H1 (cell line): ENCODE data around the gene SELPLG. TPM values are rescaled to one million over a fixed set of nuclear protein-coding genes. Genes with fewer than 3 reads are reported as not detected.

Experiments used
- CTCF ChIA-PET: fragments of 300-600 bp; sonication (Branson Sonifier 250); formaldehyde crosslinking; loops from one replicate; lab custom pipeline; 2021; ENCODE audit not compliant: partially characterized antibody; lab: Charles Lee
- POLR2A ChIA-PET: fragments of 300-600 bp; sonication (Branson Sonifier 250); formaldehyde crosslinking; loops from one replicate; lab custom pipeline; 2021; ENCODE audit warnings: inconsistent platforms; ENCODE audit not compliant: partially characterized antibody; lab: Charles Lee
- DNase-seq, 2 experiments: peaks; one replicate each; pipeline versions ENCODE4 v3.0.0 to v3.0.0-alpha.2; 2010 to 2022; ENCODE audit warnings: low spot score in 2 of 2, low read depth in 1 of 2, mixed read lengths in 1 of 2
- FAIRE-seq: peaks from 2 replicates; lab custom pipeline; 2011; peaks lifted over from hg19 to GRCh38; lab: Jason Lieb, UNC
- H2AFZ ChIP-seq: 2 replicates; pipeline ENCODE4 v1.8.1; 2012; ENCODE audit warnings: low read length, inconsistent platforms
- H2AK5ac ChIP-seq: 2 replicates; pipeline ENCODE4 v1.6.1; 2013; ENCODE audit warnings: low read depth, low read length
- H2BK120ac ChIP-seq: replicated peaks from 2 replicates; pipeline ENCODE3; 2013; ENCODE audit warnings: low read depth, low read length, inconsistent platforms
- H2BK12ac ChIP-seq: 2 replicates; pipeline ENCODE4 v1.6.1; 2013; ENCODE audit warnings: low read depth, low read length
- H2BK15ac ChIP-seq: 2 replicates; pipeline ENCODE4 v1.6.1; 2013; ENCODE audit warnings: low read length
- H2BK20ac ChIP-seq: 2 replicates; pipeline ENCODE4 v1.6.1; 2013; ENCODE audit warnings: low read length
- H2BK5ac ChIP-seq: 2 replicates; pipeline ENCODE4 v1.6.1; 2013; ENCODE audit warnings: low read depth, low read length
- H3K14ac ChIP-seq: 2 replicates; pipeline ENCODE4 v1.6.1; 2013; ENCODE audit warnings: inconsistent platforms; ENCODE audit not compliant: insufficient read length
- H3K18ac ChIP-seq: 2 replicates; pipeline ENCODE4 v1.6.1; 2013; ENCODE audit warnings: low read length; ENCODE audit errors: extremely low read depth
- H3K23ac ChIP-seq: 2 replicates; pipeline ENCODE4 v1.6.1; 2013; ENCODE audit warnings: inconsistent platforms; ENCODE audit not compliant: insufficient read length
- H3K23me2 ChIP-seq: 2 replicates; pipeline ENCODE4 v1.6.1; 2013; ENCODE audit warnings: low read depth, low read length
- H3K27ac ChIP-seq: 2 replicates; pipeline ENCODE4 v1.6.1; 2011; ENCODE audit warnings: low read depth, low read length, inconsistent platforms
- H3K27me3 ChIP-seq, 4 experiments: replicated peaks in 1 of 4; 1 replicate in 1 of 4; 2 replicates in 3 of 4; pipeline versions ENCODE4 v1.6.1 to v1.8.1; 2011 to 2013; ENCODE audit warnings: low read length in 3 of 4, mild to moderate bottlenecking in 3 of 4, inconsistent platforms in 2 of 4, mixed read lengths in 2 of 4, moderate library complexity in 1 of 4; ENCODE audit not compliant: control insufficient read depth in 3 of 4, insufficient read depth in 3 of 4; ENCODE audit errors: extremely low read depth in 1 of 4
- H3K36me3 ChIP-seq, 4 experiments: 2 replicates each; pipeline versions ENCODE4 v1.6.1 to v1.8.1; 2011 to 2013; ENCODE audit warnings: mild to moderate bottlenecking in 4 of 4, low read length in 3 of 4, moderate library complexity in 2 of 4, control low read depth in 1 of 4, inconsistent platforms in 1 of 4; ENCODE audit not compliant: insufficient read depth in 4 of 4, control insufficient read depth in 2 of 4
- H3K4ac ChIP-seq: replicated peaks from 2 replicates; pipeline ENCODE3; 2013; ENCODE audit warnings: low read length, low read depth, mixed read lengths, inconsistent platforms; ENCODE audit not compliant: insufficient read length
- H3K4me1 ChIP-seq, 4 experiments: replicated peaks in 1 of 4; 1 replicate in 1 of 4; 2 replicates in 3 of 4; pipeline versions ENCODE4 v1.6.1 to v1.8.1; 2011 to 2013; ENCODE audit warnings: low read length in 3 of 4, inconsistent platforms in 2 of 4, mixed read lengths in 1 of 4; ENCODE audit not compliant: insufficient read depth in 4 of 4, control insufficient read depth in 3 of 4
- H3K4me2 ChIP-seq, 2 experiments: 2 replicates each; pipeline versions ENCODE4 v1.6.1 to v1.8.1; 2011 to 2013; ENCODE audit warnings: low read depth in 2 of 2, low read length in 2 of 2, control low read depth in 1 of 2, inconsistent platforms in 1 of 2, mild to moderate bottlenecking in 1 of 2; ENCODE audit not compliant: insufficient read depth in 1 of 2
- H3K4me3 ChIP-seq, 4 experiments: fragments of 200-600, 300-600 bp in 1 of 4; sonication (generic), shearing (Covaris generic), sonication (Bioruptor Twin) in 1 of 4; 2 replicates each; pipeline versions ENCODE4 v1.5.1 to v1.8.1; 2011 to 2016; ENCODE audit warnings: low read length in 4 of 4, low read depth in 3 of 4, control low read depth in 2 of 4, inconsistent platforms in 2 of 4, mild to moderate bottlenecking in 2 of 4, mixed read lengths in 1 of 4, moderate library complexity in 1 of 4; ENCODE audit not compliant: insufficient read depth in 2 of 4; ENCODE audit errors: extremely low read depth in 1 of 4
- H3K56ac ChIP-seq: replicated peaks from 2 replicates; pipeline ENCODE3; 2013; ENCODE audit warnings: low read depth, mild to moderate bottlenecking, mixed read lengths, low read length, inconsistent platforms; ENCODE audit not compliant: insufficient read length
- H3K79me1 ChIP-seq: 2 replicates; pipeline ENCODE4 v1.6.1; 2013; ENCODE audit warnings: low read depth, low read length, control low read depth
- H3K79me2 ChIP-seq, 2 experiments: 2 replicates each; pipeline versions ENCODE4 v1.6.1 to v1.8.1; 2012 to 2013; ENCODE audit warnings: low read length in 2 of 2, mild to moderate bottlenecking in 2 of 2, inconsistent platforms in 1 of 2; ENCODE audit not compliant: insufficient read depth in 2 of 2, control insufficient read depth in 1 of 2
- H3K9ac ChIP-seq, 4 experiments: replicated peaks in 1 of 4; 1 replicate in 1 of 4; 2 replicates in 3 of 4; pipeline versions ENCODE4 v1.6.1 to v1.8.1; 2011 to 2013; ENCODE audit warnings: low read depth in 3 of 4, low read length in 3 of 4, control low read depth in 2 of 4, mild to moderate bottlenecking in 2 of 4, moderate library complexity in 2 of 4, inconsistent platforms in 1 of 4; ENCODE audit errors: extremely low read depth in 1 of 4
- H3K9me3 ChIP-seq, 2 experiments: 2 replicates each; pipeline versions ENCODE4 v1.6.1 to v1.8.1; 2012 to 2013; ENCODE audit warnings: mild to moderate bottlenecking in 2 of 2, moderate library complexity in 2 of 2, control low read depth in 1 of 2, inconsistent platforms in 1 of 2, low read depth in 1 of 2, low read length in 1 of 2, mixed read lengths in 1 of 2; ENCODE audit not compliant: insufficient read depth in 2 of 2
- H4K20me1 ChIP-seq, 2 experiments: replicated peaks in 1 of 2; 2 replicates each; pipeline versions ENCODE3 to v1.8.1; 2011 to 2013; ENCODE audit warnings: inconsistent platforms in 2 of 2, low read length in 2 of 2, mild to moderate bottlenecking in 1 of 2; ENCODE audit not compliant: insufficient read depth in 2 of 2, control insufficient read depth in 1 of 2
- H4K5ac ChIP-seq: 2 replicates; pipeline ENCODE4 v1.6.1; 2013; ENCODE audit warnings: low read length, low read depth, mixed read lengths, inconsistent platforms; ENCODE audit not compliant: insufficient read length
- H4K8ac ChIP-seq: 2 replicates; pipeline ENCODE4 v1.8.0; 2013; ENCODE audit warnings: mild to moderate bottlenecking, moderate library complexity, low read length, inconsistent platforms; ENCODE audit not compliant: insufficient read depth; ENCODE audit errors: extremely low read depth
- H4K91ac ChIP-seq: replicated peaks from 2 replicates; pipeline ENCODE3; 2013; ENCODE audit warnings: low read length, mixed read lengths, inconsistent platforms; ENCODE audit not compliant: insufficient read length
- ATF2 ChIP-seq: IDR thresholded peaks from 2 replicates; pipeline ENCODE4 v1.6.1; 2012; ENCODE audit warnings: low read length, inconsistent platforms
- CTBP2 ChIP-seq: IDR thresholded peaks from 2 replicates; pipeline ENCODE4 v1.7.0; 2011; ENCODE audit warnings: borderline replicate concordance, mild to moderate bottlenecking, moderate library complexity, mixed read lengths, low read length; ENCODE audit not compliant: insufficient read depth, insufficient read length
- KDM5A ChIP-seq: fragments of 200-600 bp; IDR thresholded peaks from 2 replicates; pipeline ENCODE4 v1.7.1; 2012; ENCODE audit warnings: mild to moderate bottlenecking, low read length, inconsistent platforms, mixed read lengths
- RAD21 ChIP-seq, 2 experiments: IDR thresholded peaks in 1 of 2; conservative IDR thresholded peaks in 1 of 2; 2 replicates each; pipeline ENCODE4 v1.6.1; 2011; ENCODE audit warnings: low read depth in 2 of 2, low read length in 2 of 2, improper control_type of control experiment in 1 of 2, inconsistent platforms in 1 of 2, mild to moderate bottlenecking in 1 of 2, moderate library complexity in 1 of 2
- RFX5 ChIP-seq: IDR thresholded peaks from 2 replicates; pipeline ENCODE4 v1.6.1; 2011; ENCODE audit warnings: low read depth, low read length, improper control_type of control experiment, borderline replicate concordance
- RXRA ChIP-seq: IDR thresholded peaks from 2 replicates; pipeline ENCODE4 v1.6.1; 2011; ENCODE audit warnings: low read depth, mild to moderate bottlenecking, low read length, moderate library complexity; ENCODE audit not compliant: insufficient read depth
- SIX5 ChIP-seq: IDR thresholded peaks from 2 replicates; pipeline ENCODE4 v1.6.1; 2011; ENCODE audit warnings: mild to moderate bottlenecking, low read depth, low read length
- SP1 ChIP-seq: IDR thresholded peaks from 2 replicates; pipeline ENCODE4 v1.6.1; 2011; ENCODE audit warnings: low read depth, low read length
- WGBS, 2 experiments: shearing (Covaris generic) in 1 of 2; methylation state at CpG; one replicate each; pipeline versions ENCODE4 v1.1.6 to v1.1.7; 2013 to 2015; ENCODE audit warnings: low lambda C conversion rate in 2 of 2, mixed read lengths in 2 of 2, inconsistent platforms in 1 of 2, low coverage in 1 of 2, missing lambda C conversion rate in 1 of 2; ENCODE audit not compliant: insufficient replicate concordance in 2 of 2, insufficient coverage in 1 of 2, insufficient read length in 1 of 2; ENCODE audit errors: extremely low coverage in 1 of 2, missing lambda C conversion rate in 1 of 2; 5-methylcytosine and 5-hydroxymethylcytosine counted together
- polyA plus RNA-seq, 7 experiments: library from polyadenylated mRNA; depleted of rRNA in 3 of 7; stranded (reverse) in 5 of 7; unstranded in 2 of 7; fragments of >200 nt in 5 of 7; fragments of 200-250 nt in 2 of 7; gene quantifications; 1 replicate in 5 of 7; 2 replicates in 1 of 7; 4 replicates in 1 of 7; pipeline versions ENCODE4 v1.2.1 to v1.2.3, GENCODE V29; 2011 to 2013; ENCODE audit warnings: missing spikeins in 2 of 7, mixed read lengths in 2 of 7
- total RNA-seq: library from RNA; stranded (reverse); fragmentation: NEBNext Ultra II Directional; extraction: Animal tissue kit (Norgen Biotek cat#: 25700); gene quantifications from 2 replicates; pipeline ENCODE4 v1.2.1, GENCODE V29; 2021

The SELPLG gene
- total and polyA plus RNA-seq, 2 of the 8 experiments (the other 6 are each of a cell fraction or from before 2014, with no cell fraction given) = 0.18 TPM; not detected in 1

DNA sequence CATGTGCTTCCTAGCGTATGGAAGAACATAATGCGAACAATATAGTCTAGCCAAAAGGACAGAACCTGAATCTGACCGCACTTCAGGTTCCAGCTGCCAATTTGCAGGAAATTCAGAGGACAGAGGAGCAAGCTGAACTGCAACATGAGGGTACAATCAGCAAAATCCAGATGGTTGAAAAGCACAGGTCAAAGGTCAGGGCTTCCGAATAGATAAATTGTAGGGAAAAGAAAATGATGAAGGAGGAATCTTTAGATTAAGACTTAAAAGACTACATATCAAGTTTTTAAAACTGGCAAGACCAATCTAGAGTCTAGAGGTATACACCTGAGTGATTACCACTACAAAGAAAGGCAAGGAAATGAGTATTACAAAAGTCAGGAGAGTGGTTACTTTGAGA lies 42.1 kb upstream of the SELPLG start:
- Histone ChIP-seq H2BK15ac (no peak overlapping the region), H3K9me3 (no peaks in the 10 kb centered on the region), H3K56ac (no peak overlapping the region)
- TF ChIP-seq RFX5 (no peak), CTBP2 (no peak), ATF2 (no peak), KDM5A (no peak), SP1 (no peak), RXRA (no peak), SIX5 (no peak), RAD21 (IDR thresholded peaks at IDR 0.05 in 1 of 2, conservative IDR thresholded peaks at IDR 0.05 in 1 of 2; ENCODE audit: low read depth in 2 of 2, low read length in 2 of 2) (no peak)
- TF ChIP-seq, all 59 proteins: peak for 0
- Histone ChIP-seq H4K20me1 (peaks cover 0 to 2% of the 10 kb centered on the region in 2 experiments), H4K91ac (no peak overlapping the region), H2AK5ac (no peak overlapping the region), H2BK20ac (no peak overlapping the region), H3K4me2 (no peak overlapping the region), H2BK120ac (no peak overlapping the region), H3K4me1 (no peaks in the 10 kb centered on the region), H3K27ac (no peak overlapping the region), H4K5ac (no peak overlapping the region), H3K23me2 (no peaks in the 10 kb centered on the region), H3K36me3 (peaks cover 0 to 3% (median 0%) of the 10 kb centered on the region in 4 experiments; a peak in 2 of 8 replicates), H3K4me3 (no peak overlapping the region), H3K23ac (no peak overlapping the region), H2BK12ac (no peak overlapping the region), H3K27me3 (no peaks in the 10 kb centered on the region), H3K14ac (no peak overlapping the region), H3K9ac (no peak overlapping the region), H4K8ac (no peak overlapping the region), H2AFZ (no peak overlapping the region), H2BK5ac (no peak overlapping the region), H3K79me2 (peaks cover 0 to 15% of the 10 kb centered on the region in 2 experiments; a peak in 2 of 4 replicates), H3K79me1 (0 out of 2 replicates have a peak, but pooled peaks cover 2% of the 10 kb centered on the region), H3K4ac (no peak overlapping the region), H3K18ac (no peak overlapping the region)
- FAIRE-seq (no peak), DNase-seq (no peak)
- 90% methylated on average over 4 of the region's 4 CpGs; no CpG with 5 or more reads in 1 of the 2 experiments for WGBS, 2 experiments
- CTCF ChIA-PET = no interaction called here
- POLR2A ChIA-PET = no interaction called here
